HEK293T (cell line): ENCODE results near the gene NAV2.

ENCODE experiments used
- BHLHE40 ChIP-seq: fragments of 450-650 bp; IDR thresholded peaks from 2 replicates; pipeline ENCODE4 v1.6.1; 2016; ENCODE audit warnings: mild to moderate bottlenecking, moderate library complexity, borderline replicate concordance
- CTBP1 ChIP-seq: fragments of 450-650 bp; IDR thresholded peaks from 2 replicates; pipeline ENCODE4 v1.6.1; 2016; ENCODE audit warnings: borderline replicate concordance
- ELF4 ChIP-seq: fragments of 450-650 bp; IDR thresholded peaks from 2 replicates; pipeline ENCODE4 v1.6.1; 2017; ENCODE audit warnings: antibody characterized with exemption
- FOXA1 ChIP-seq: fragments of 450-650 bp; IDR thresholded peaks from 2 replicates; pipeline ENCODE4 v1.6.1; 2016; ENCODE audit warnings: mild to moderate bottlenecking
- FOXK2 ChIP-seq: fragments of 450-650 bp; IDR thresholded peaks from 2 replicates; pipeline ENCODE4 v1.6.1; 2016; ENCODE audit warnings: mild to moderate bottlenecking
- FOXM1 ChIP-seq: fragments of 450-650 bp; IDR thresholded peaks from 2 replicates; pipeline ENCODE4 v1.6.1; 2017; ENCODE audit warnings: mild to moderate bottlenecking, borderline replicate concordance
- LEF1 ChIP-seq: fragments of 450-650 bp; IDR thresholded peaks from 2 replicates; pipeline ENCODE4 v1.6.1; 2017; ENCODE audit warnings: mild to moderate bottlenecking, borderline replicate concordance
- NFRKB ChIP-seq: fragments of 450-650 bp; IDR thresholded peaks from 2 replicates; pipeline ENCODE4 v1.6.1; 2016; ENCODE audit warnings: mild to moderate bottlenecking, moderate library complexity
- PKNOX1 ChIP-seq: fragments of 450-650 bp; IDR thresholded peaks from 2 replicates; pipeline ENCODE4 v1.6.1; 2016
- SP1 ChIP-seq: fragments of 450-650 bp; IDR thresholded peaks from 2 replicates; pipeline ENCODE4 v1.6.1; 2017
- SUZ12 ChIP-seq: fragments of 450-650 bp; IDR thresholded peaks from 2 replicates; pipeline ENCODE4 v1.6.1; 2016; ENCODE audit warnings: mild to moderate bottlenecking
- TARDBP ChIP-seq: fragments of 450-650 bp; IDR thresholded peaks from 2 replicates; pipeline ENCODE4 v1.6.1; 2016
- ZNF384 ChIP-seq: fragments of 450-650 bp; IDR thresholded peaks from 2 replicates; pipeline ENCODE4 v1.6.1; 2016

- TF ChIP-seq PKNOX1 (no peak), ELF4 (no peak), SUZ12 (no peak), NFRKB (no peak), TARDBP (no peak), FOXM1 (no peak), FOXA1 (no peak), ZNF384 (no peak), LEF1 (no peak), SP1 (no peak), BHLHE40 (no peak), CTBP1 (no peak), FOXK2 (no peak)
Measured at GRCh38 chr11:20089796-20090653, 377.4 kb downstream of the NAV2 start.
